K562 (cell line): ENCODE measurements around the gene BHLHE40. TPM values are rescaled to one million over a fixed set of nuclear protein-coding genes. Genes with fewer than 3 reads are reported as not detected.

Source experiments
- AFF1 ChIP-seq, 2 experiments: fragments of 450-650 bp; IDR thresholded peaks; 2 replicates each; pipeline ENCODE4 v1.6.1; 2018; ENCODE audit warnings: mild to moderate bottlenecking in 2 of 2, low read depth in 1 of 2; ENCODE audit not compliant: partially characterized antibody in 2 of 2
- ARID4B ChIP-seq: sonication (generic); formaldehyde crosslinking; IDR thresholded peaks from 2 replicates; pipeline ENCODE4 v1.8.0; 2022; ENCODE audit warnings: mild to moderate bottlenecking, missing genetic modification reagents
- CC2D1A ChIP-seq: fragments of 450-650 bp; IDR thresholded peaks from 2 replicates; pipeline ENCODE4 v1.6.1; 2017; ENCODE audit warnings: mild to moderate bottlenecking
- CREB3 ChIP-seq: fragments of 450-650 bp; conservative IDR thresholded peaks from 2 replicates; pipeline ENCODE4 v1.6.1; 2016; ENCODE audit warnings: missing genetic modification characterization, low read depth, mild to moderate bottlenecking, missing compliant biosample characterization, moderate library complexity
- CREM ChIP-seq: IDR thresholded peaks from 2 replicates; pipeline ENCODE4 v1.6.1; 2014; ENCODE audit warnings: antibody characterized with exemption, low read depth
- HDGF ChIP-seq: fragments of 450-650 bp; IDR thresholded peaks from 2 replicates; pipeline ENCODE4 v1.6.1; 2016
- NCOA2 ChIP-seq, 2 experiments: fragments of 450-650 bp; IDR thresholded peaks; 2 replicates each; pipeline ENCODE4 v1.6.1; 2018; ENCODE audit warnings: mild to moderate bottlenecking in 2 of 2, moderate library complexity in 1 of 2; ENCODE audit not compliant: partially characterized antibody in 2 of 2
- NKRF ChIP-seq: fragments of 450-650 bp; IDR thresholded peaks from 2 replicates; pipeline ENCODE4 v1.6.1; 2016; ENCODE audit warnings: borderline replicate concordance
- RBM25 ChIP-seq: fragments of 200-400 bp; formaldehyde crosslinking; IDR thresholded peaks from 2 replicates; pipeline ENCODE4 v1.6.1; 2018; ENCODE audit warnings: low read length, low read depth, moderate library complexity; ENCODE audit not compliant: severe bottlenecking
- RCOR1 ChIP-seq, 2 experiments: IDR thresholded peaks; 2 replicates each; pipeline ENCODE4 v1.6.1; 2012; ENCODE audit warnings: low read depth in 2 of 2, low read length in 2 of 2, borderline replicate concordance in 1 of 2, improper control_type of control experiment in 1 of 2
- SPI1 ChIP-seq: IDR thresholded peaks from 2 replicates; pipeline ENCODE4 v1.6.1; 2011; ENCODE audit warnings: low read depth, low read length, control low read depth, borderline replicate concordance
- ZBED1 ChIP-seq: IDR thresholded peaks from 2 replicates; pipeline ENCODE4 v1.6.1; 2014
- ZNF668 ChIP-seq: fragments of 250-450 bp; sonication (Bioruptor Pico); IDR thresholded peaks from 2 replicates; pipeline ENCODE4 v1.8.0; 2022; ENCODE audit warnings: mild to moderate bottlenecking, inconsistent platforms
- polyA plus RNA-seq, 8 experiments: library from polyadenylated mRNA; depleted of rRNA in 4 of 8; stranded (reverse) in 5 of 8; unstranded in 3 of 8; fragments of >200 nt; fragmentation: Nextera tagmentation in 2 of 8; fragmentation: Illumina TruSeq in 1 of 8; extraction: Ambion mirVana in 2 of 8; extraction: Trizol in 1 of 8; gene quantifications; 2 replicates each; pipeline versions ENCODE4 v1.2.1 to v1.2.3, GENCODE V29; 2011 to 2014; ENCODE audit warnings: inconsistent platforms in 1 of 8, missing spikeins in 1 of 8
- total RNA-seq, 7 experiments: library from RNA; depleted of rRNA in 6 of 7; stranded (reverse); fragments of >200 nt in 6 of 7; fragmentation: Illumina TruSeq in 2 of 7; extraction: Trizol in 2 of 7; gene quantifications; 2 replicates each; pipeline versions ENCODE4 v1.2.1 to v1.2.3, GENCODE V29; 2011 to 2021; ENCODE audit warnings: low replicate concordance in 1 of 7

The BHLHE40 gene
- total and polyA plus RNA-seq, 9 of the 15 experiments (the other 6 are each of a cell fraction or from before 2014, with no cell fraction given) = 12.0 to 83.9 (median 31.4) TPM

GRCh38 chr3:4987538-4988296, 8.5 kb downstream of the BHLHE40 start (continued):
- TF ChIP-seq CREB3 (0 out of 2 replicates have a peak, but pooled peaks have one; percentile 46), RBM25 (peak; percentile 100), NCOA2 (IDR thresholded peaks at IDR 0.05; ENCODE audit: partially characterized antibody in 2 of 2) (no peak), SPI1 (peak; percentile 78; the same call in 1 of the 2 replicates), ZNF668 (CRISPR knock-in tag) (no peak), AFF1 (IDR thresholded peaks at IDR 0.05; ENCODE audit: low read depth in 1 of 2, partially characterized antibody in 2 of 2) (peak in 1 of 2 experiments; percentile 18), ZBED1 (no peak), CC2D1A (0 out of 2 replicates have a peak, but pooled peaks have one; percentile 10), RCOR1 (IDR thresholded peaks at IDR 0.05; ENCODE audit: borderline replicate concordance in 1 of 2, low read depth in 2 of 2, low read length in 2 of 2) (peak; percentile 47 to 68; a peak in 2 of 4 replicates), NKRF (peak; percentile 22; the same call in 1 of the 2 replicates), ARID4B (CRISPR knock-in tag) (0 out of 2 replicates have a peak, but pooled peaks have one; percentile 4), CREM (0 out of 2 replicates have a peak, but pooled peaks have one; percentile 28), HDGF (peak; percentile 11; the same call in 1 of the 2 replicates)
